Fibroblast of lung (primary cell): ENCODE measurements around the gene GNAL.

ENCODE experiments used
- CTCF ChIP-seq, 2 donors: IDR thresholded peaks in 1 of 2; conservative IDR thresholded peaks in 1 of 2; 1 replicate in 1 of 2; 2 replicates in 1 of 2; pipeline ENCODE4 v1.5.1; 2011 to 2012; ENCODE audit warnings: low read length in 2 of 2, control low read depth in 1 of 2, inconsistent platforms in 1 of 2, low read depth in 1 of 2, mild to moderate bottlenecking in 1 of 2
- EZH2 ChIP-seq: IDR thresholded peaks from 2 replicates; pipeline ENCODE4 v1.5.1; 2012; ENCODE audit warnings: low read length, control low read depth, mild to moderate bottlenecking; ENCODE audit errors: missing control alignments

- TF ChIP-seq CTCF (conservative IDR thresholded peaks at IDR 0.05 in 1 of 2, IDR thresholded peaks at IDR 0.05 in 1 of 2; ENCODE audit: low read depth in 1 of 2, low read length in 2 of 2) (no peak), EZH2 (no peak)
Measured at GRCh38 chr18:11719050-11719449, 30.0 kb downstream of the GNAL start.
